ENCODE measurements around the gene STARD13. TPM values are rescaled to one million over a fixed set of nuclear protein-coding genes. Genes with fewer than 3 reads are reported as not detected.
A peak's percentile ranks its signal among the peaks of the same experiment; 100 is the strongest.

The STARD13 gene
- total RNA-seq, 1 experiment from 2014 or later: 26.6 TPM

DNA sequence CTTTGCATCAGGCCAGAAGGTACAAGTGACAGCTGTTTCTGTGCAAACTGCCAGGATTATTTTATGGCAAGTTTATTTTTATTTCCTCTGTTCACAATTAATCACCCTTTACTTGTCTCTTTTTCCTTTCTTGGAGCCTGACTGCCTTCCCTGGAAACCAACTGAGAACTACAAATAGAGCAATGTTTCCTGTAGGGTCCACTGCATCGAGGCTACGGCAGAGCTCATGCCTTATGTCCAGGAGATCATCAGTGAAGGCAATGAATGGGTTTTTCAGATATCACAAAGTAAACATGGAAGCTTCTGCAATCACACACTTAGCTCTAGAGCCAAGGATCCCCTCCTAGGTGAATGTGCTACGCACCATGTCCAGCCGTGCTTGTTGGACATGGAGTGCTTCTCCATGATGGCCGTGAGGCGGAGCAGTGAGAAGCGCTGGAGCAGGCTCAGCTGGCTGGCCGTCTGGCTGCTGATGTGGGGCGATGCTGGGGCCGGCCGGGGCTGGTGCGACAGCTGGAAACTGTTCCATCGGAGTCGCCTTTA, 158.5 kb downstream of the STARD13 start:
- H3K9ac ChIP-seq (ENCODE audit: low read length): no peak overlapping the region
- POLR2A ChIA-PET (ENCODE audit: unreplicated experiment): no interaction called here

DNA sequence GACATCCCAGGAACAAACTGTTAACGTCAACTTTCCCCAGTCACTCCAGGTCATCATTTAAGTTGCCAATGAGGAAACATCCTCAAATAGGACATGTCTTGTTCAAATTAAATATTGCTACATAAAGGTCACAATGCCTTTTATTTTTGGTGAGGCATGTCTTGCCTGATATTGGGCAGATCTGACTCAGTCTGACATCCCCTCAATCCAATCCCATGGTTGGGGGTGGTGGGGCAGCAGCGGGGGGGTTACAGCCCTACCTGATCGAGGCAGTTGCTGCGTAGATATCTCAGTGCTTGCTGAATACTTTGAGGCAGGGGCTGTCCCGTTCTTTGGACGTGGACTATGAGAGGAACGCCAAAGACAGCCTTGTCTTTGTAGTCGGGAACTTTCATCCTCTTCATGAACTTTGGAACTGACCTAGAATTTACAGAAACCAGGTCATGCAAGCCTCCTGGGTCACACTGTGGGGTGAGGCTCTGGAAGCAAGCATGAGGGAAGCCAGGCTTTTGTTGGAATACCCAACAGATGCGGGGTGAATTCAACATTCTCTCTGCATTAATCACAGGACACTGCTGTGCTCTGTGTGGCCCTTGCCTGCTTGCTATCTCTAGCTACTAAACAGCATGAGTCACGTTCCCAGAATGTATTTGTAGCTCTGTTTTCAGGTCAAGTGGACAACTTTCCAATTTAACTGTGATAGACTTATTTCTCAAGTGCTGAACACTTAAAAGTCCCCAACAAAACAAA, 159.6 kb downstream of the STARD13 start:
- H3K9me3 ChIP-seq (ENCODE audit: low read length): no peaks in the 10 kb centered on the region
- CTCF ChIA-PET: no interaction called here
- TF ChIP-seq EZH2phosphoT487 (IDR thresholded peaks at IDR 0.05; ENCODE audit: borderline replicate concordance, low read length) (no peak), CTCF (conservative IDR thresholded peaks at IDR 0.05; ENCODE audit: low read depth, low read length) (no peak), EZH2 (IDR thresholded peaks at IDR 0.05; ENCODE audit: low read length, unreplicated experiment) (no peak)
- no peaks in the 10 kb centered on the region for H3F3A ChIP-seq (ENCODE audit: low read length, unreplicated experiment)
- no peak overlapping the region for H3K4me3 ChIP-seq (ENCODE audit: low read length)
- H3K27me3 ChIP-seq (ENCODE audit: low read length): no peaks in the 10 kb centered on the region
- intact Hi-C loops (cut with micrococcal nuclease): loop anchor here (10.0 kb wide), 2 partner anchors 159 to 419 kb away; partner anchors contain the start of gene STARD13
- H2AFZ ChIP-seq (ENCODE audit: low read length): peak overlapping the region; percentile 28; the same call in 1 of the 2 replicates
- POLR2A ChIA-PET (ENCODE audit: unreplicated experiment): no interaction called here
- H3K27ac ChIP-seq (ENCODE audit: low read length): peak overlapping the region; percentile 80
- H4K20me1 ChIP-seq (ENCODE audit: low read length): no peaks in the 10 kb centered on the region
- no peaks in the 10 kb centered on the region for H3K9me2 ChIP-seq (replicated peaks; ENCODE audit: low read length)
- H3K79me2 ChIP-seq (ENCODE audit: low read length): no peaks in the 10 kb centered on the region; the same call in 1 of the 2 replicates
- peaks cover 14% of the 10 kb centered on the region for H3K36me3 ChIP-seq (ENCODE audit: low read depth, low read length)
- BruUV-seq (replicated peaks): no TSS peak
- H3K9ac ChIP-seq (ENCODE audit: low read length): peak overlapping the region; percentile 18; the same call in 1 of the 2 replicates
- peak; percentile 90 for DNase-seq
- peak; percentile 98 for ATAC-seq
- H3K4me1 ChIP-seq (ENCODE audit: insufficient read depth, low read length): peaks cover 31% of the 10 kb centered on the region
- peak overlapping the region; percentile 72 for H3K4me2 ChIP-seq (ENCODE audit: low read length)

More for the DNA sequence above, 158.5 kb downstream of the STARD13 start:
- TF ChIP-seq EZH2phosphoT487 (IDR thresholded peaks at IDR 0.05; ENCODE audit: borderline replicate concordance, low read length) (no peak), EZH2 (IDR thresholded peaks at IDR 0.05; ENCODE audit: low read length, unreplicated experiment) (no peak), CTCF (conservative IDR thresholded peaks at IDR 0.05; ENCODE audit: low read depth, low read length) (no peak)
- Histone ChIP-seq H2AFZ (ENCODE audit: low read length) (no peak overlapping the region), H3K9me2 (replicated peaks; ENCODE audit: low read length) (no peaks in the 10 kb centered on the region), H4K20me1 (ENCODE audit: low read length) (no peaks in the 10 kb centered on the region), H3K79me2 (ENCODE audit: low read length) (no peaks in the 10 kb centered on the region; the same call in 1 of the 2 replicates), H3K4me1 (ENCODE audit: insufficient read depth, low read length) (peaks cover 30% of the 10 kb centered on the region), H3K27me3 (ENCODE audit: low read length) (no peaks in the 10 kb centered on the region), H3K27ac (ENCODE audit: low read length) (peak overlapping the region; percentile 80), H3K4me2 (ENCODE audit: low read length) (peak overlapping the region; percentile 72), H3K36me3 (ENCODE audit: low read depth, low read length) (peaks cover 14% of the 10 kb centered on the region), H3K9me3 (ENCODE audit: low read length) (no peaks in the 10 kb centered on the region), H3K4me3 (ENCODE audit: low read length) (no peak overlapping the region), H3F3A (ENCODE audit: low read length, unreplicated experiment) (no peaks in the 10 kb centered on the region)
- DNase-seq (no peak), ATAC-seq (no peak; the same call in 1 of the 2 replicates)
- BruUV-seq (replicated peaks): no TSS peak
- intact Hi-C loops (cut with micrococcal nuclease): loop anchor here (10.0 kb wide), 2 partner anchors 158 to 418 kb away; partner anchors contain the start of gene STARD13
- CTCF ChIA-PET: no interaction called here
